Upper lobe of left lung (tissue), 4 donors: ENCODE measurements around the gene PPM1F.

Experiments used
- CTCF ChIP-seq, 6 experiments: fragments of 450-650 bp in 4 of 6; fragments of 200-600 bp in 2 of 6; sonication (generic) in 2 of 6; IDR thresholded peaks; one replicate each; pipeline ENCODE4 v1.5.1; 2016 to 2019; ENCODE audit warnings: antibody characterized with exemption in 6 of 6
- POLR2A ChIP-seq, 4 donors: fragments of 450-650 bp; IDR thresholded peaks; one replicate each; pipeline ENCODE4 v1.5.1; 2016 to 2017; ENCODE audit warnings: antibody characterized with exemption in 4 of 4, mild to moderate bottlenecking in 2 of 4

GRCh38 chr22:21933910-21934309, 18.7 kb downstream of the PPM1F start:
- no peak for TF ChIP-seq POLR2A (IDR thresholded peaks at IDR 0.05)
- no peak for TF ChIP-seq CTCF (IDR thresholded peaks at IDR 0.05)
